ENCODE measurements around the gene ITGA8. TPM values are rescaled to one million over a fixed set of nuclear protein-coding genes. Genes with fewer than 3 reads are reported as not detected.

ITGA8 gene
- total RNA-seq, 1 donor from 2014 or later: 0.37 TPM

DNA sequence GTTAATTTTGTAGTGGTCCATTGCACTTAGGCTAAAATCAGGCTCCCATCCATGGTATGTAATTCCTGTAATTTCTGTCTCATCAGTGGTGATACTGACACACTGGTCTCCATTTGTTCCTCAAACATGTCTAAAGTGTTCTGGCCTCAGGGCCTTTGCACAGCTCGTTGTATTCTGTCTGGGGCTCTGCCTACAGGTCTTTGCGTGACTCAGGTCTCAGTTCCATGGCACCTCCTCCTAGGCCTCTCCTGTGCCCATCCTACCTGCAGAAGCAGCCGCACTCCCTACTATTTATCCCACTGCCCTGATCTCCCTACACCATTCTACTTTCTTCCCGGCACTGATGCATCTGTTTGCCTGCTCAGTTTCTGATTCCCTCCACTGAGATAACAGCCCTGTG is 173.8 kb downstream of the ITGA8 start:
- Mint-ChIP-seq H3K4me3 (no peak overlapping the region), H3K4me1 (no peaks in the 10 kb centered on the region), H3K36me3 (ENCODE audit: low read depth) (peaks cover 2% of the 10 kb centered on the region), H3K9me3 (peaks cover 3% of the 10 kb centered on the region), H3K27me3 (ENCODE audit: low read depth) (no peaks in the 10 kb centered on the region), H3K27ac (ENCODE audit: unreplicated experiment) (no peak overlapping the region)
- DNase-seq (ENCODE audit: low read depth, low spot score): no peak
- no peak for TF ChIP-seq CTCF (conservative IDR thresholded peaks at IDR 0.05)

GRCh38 chr10:15545266-15545665 is 174.5 kb downstream of the ITGA8 start:
- H3K4me3 Mint-ChIP-seq: no peak overlapping the region
- H3K27me3 Mint-ChIP-seq (ENCODE audit: low read depth): no peaks in the 10 kb centered on the region
- H3K4me1 Mint-ChIP-seq: no peaks in the 10 kb centered on the region

GRCh38 chr10:15543994-15544393 is 175.7 kb downstream of the ITGA8 start:
- no peak for TF ChIP-seq CTCF (conservative IDR thresholded peaks at IDR 0.05)
- H3K9me3 Mint-ChIP-seq: peaks cover 3% of the 10 kb centered on the region
- DNase-seq (ENCODE audit: low read depth, low spot score): no peak
- peaks cover 2% of the 10 kb centered on the region for H3K36me3 Mint-ChIP-seq (ENCODE audit: low read depth)
- no peaks in the 10 kb centered on the region for H3K27me3 Mint-ChIP-seq (ENCODE audit: low read depth)
- no peak overlapping the region for H3K4me3 Mint-ChIP-seq
- no peak overlapping the region for H3K27ac Mint-ChIP-seq (ENCODE audit: unreplicated experiment)
- H3K4me1 Mint-ChIP-seq: no peaks in the 10 kb centered on the region

More at GRCh38 chr10:15545266-15545665, 174.5 kb downstream of the ITGA8 start:
- peaks cover 2% of the 10 kb centered on the region for H3K36me3 Mint-ChIP-seq (ENCODE audit: low read depth)
- TF ChIP-seq CTCF (conservative IDR thresholded peaks at IDR 0.05): no peak
- H3K9me3 Mint-ChIP-seq: peaks cover 3% of the 10 kb centered on the region
- DNase-seq (ENCODE audit: low read depth, low spot score): no peak
- no peak overlapping the region for H3K27ac Mint-ChIP-seq (ENCODE audit: unreplicated experiment)

- no peak for DNase-seq (ENCODE audit: low read depth, low spot score)
- Mint-ChIP-seq H3K36me3 (ENCODE audit: low read depth) (peaks cover 2% of the 10 kb centered on the region), H3K9me3 (peaks cover 3% of the 10 kb centered on the region), H3K4me3 (no peak overlapping the region), H3K4me1 (no peaks in the 10 kb centered on the region), H3K27me3 (ENCODE audit: low read depth) (no peaks in the 10 kb centered on the region), H3K27ac (ENCODE audit: unreplicated experiment) (no peak overlapping the region)
- TF ChIP-seq CTCF (conservative IDR thresholded peaks at IDR 0.05): no peak
These were observed 176.9 kb downstream of the ITGA8 start for GRCh38 chr10:15542817-15543216.

GRCh38 chr10:15541376-15541775 is 178.3 kb downstream of the ITGA8 start:
- no peaks in the 10 kb centered on the region for H3K27me3 Mint-ChIP-seq (ENCODE audit: low read depth)
- peaks cover 2% of the 10 kb centered on the region for H3K36me3 Mint-ChIP-seq (ENCODE audit: low read depth)
- H3K27ac Mint-ChIP-seq (ENCODE audit: unreplicated experiment): no peak overlapping the region
- no peak for TF ChIP-seq CTCF (conservative IDR thresholded peaks at IDR 0.05)
- no peaks in the 10 kb centered on the region for H3K4me1 Mint-ChIP-seq
- H3K4me3 Mint-ChIP-seq: no peak overlapping the region
- peaks cover 3% of the 10 kb centered on the region for H3K9me3 Mint-ChIP-seq
- DNase-seq (ENCODE audit: low read depth, low spot score): no peak

- no peak for DNase-seq (ENCODE audit: low read depth, low spot score)
- H3K27me3 Mint-ChIP-seq (ENCODE audit: low read depth): no peaks in the 10 kb centered on the region
- peaks cover 3% of the 10 kb centered on the region for H3K9me3 Mint-ChIP-seq
- no peak overlapping the region for H3K27ac Mint-ChIP-seq (ENCODE audit: unreplicated experiment)
- TF ChIP-seq CTCF (conservative IDR thresholded peaks at IDR 0.05): no peak
- H3K4me3 Mint-ChIP-seq: no peak overlapping the region
- no peaks in the 10 kb centered on the region for H3K4me1 Mint-ChIP-seq
- H3K36me3 Mint-ChIP-seq (ENCODE audit: low read depth): peaks cover 2% of the 10 kb centered on the region
These were observed 179.0 kb downstream of the ITGA8 start for GRCh38 chr10:15540727-15541126.

Measured in neural crest cell (in vitro differentiated cells).